ENCODE results near the gene CEND1.
A peak's percentile ranks its signal among the peaks of the same experiment; 100 is the strongest.

Gene CEND1

GRCh38 chr11:777288-778255, 12.3 kb downstream of the CEND1 start, which contains the start of gene GATD1:
GATD1 (minus strand) TSS chr11:777487; CDS start chr11:777462, 25 bp downstream.
- peak; percentile 87 for DNase-seq

DNA sequence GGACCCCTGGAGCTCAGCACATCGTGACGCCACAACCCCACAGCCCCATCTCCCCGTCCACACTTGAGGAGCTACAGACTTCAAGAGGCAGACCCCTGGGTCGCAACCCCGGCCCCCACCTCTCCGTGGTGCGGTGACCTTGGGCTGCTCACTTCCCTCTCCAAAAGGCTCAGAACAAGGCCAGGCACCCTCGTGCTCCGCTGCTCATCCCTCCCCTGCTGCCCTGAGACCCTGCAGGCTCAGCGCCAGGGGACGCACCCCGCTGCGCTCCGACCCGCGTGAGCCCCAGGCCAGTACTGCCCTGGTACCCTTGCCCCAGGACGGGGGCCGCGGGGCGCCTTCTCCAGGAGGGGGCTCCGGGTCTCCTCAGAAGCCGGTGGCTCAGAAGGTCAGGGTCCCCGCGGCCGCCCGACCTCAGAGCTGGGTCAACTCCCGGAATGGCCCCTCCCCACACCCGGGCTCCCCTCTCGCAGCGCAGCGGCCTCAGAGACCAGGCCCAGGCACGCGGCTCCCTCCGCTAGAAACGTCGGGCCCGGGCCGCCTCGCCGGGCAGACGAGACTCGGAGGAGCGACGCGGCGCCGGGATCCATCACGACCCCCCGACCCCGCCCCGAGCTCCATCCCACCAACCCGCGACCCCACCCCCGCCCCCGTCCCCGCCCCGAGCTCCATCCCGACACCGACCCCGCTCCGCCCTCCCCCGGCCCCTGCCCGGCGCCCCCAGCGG, 13.2 kb downstream of the CEND1 start:
- DNase-seq: peak; percentile 57

GRCh38 chr11:776263-776560, 13.7 kb downstream of the CEND1 start:
- no peak for DNase-seq

GRCh38 chr11:774873-775592, 14.9 kb downstream of the CEND1 start:
- DNase-seq: no peak

GRCh38 chr11:773830-774229, 16.1 kb downstream of the CEND1 start:
- DNase-seq: no peak

DNA sequence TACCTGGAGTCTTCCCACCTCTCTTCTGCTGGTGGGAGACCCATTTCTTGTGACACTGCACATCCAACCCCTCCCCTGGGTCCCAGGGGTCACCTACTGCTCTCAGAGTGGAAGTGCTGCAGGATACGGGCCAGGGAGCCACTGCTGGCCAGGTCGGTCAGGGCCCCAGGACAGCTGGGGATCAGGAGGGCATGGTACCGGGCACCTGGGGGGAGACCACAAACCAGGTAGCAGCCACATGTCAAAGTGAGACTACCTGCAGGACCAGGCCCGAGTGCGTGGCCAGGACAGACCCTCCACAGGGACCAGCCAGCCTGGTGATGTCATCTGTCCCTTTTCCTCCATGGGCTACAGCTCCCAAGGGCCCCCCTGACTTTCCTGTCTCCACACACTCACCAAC, 16.5 kb downstream of the CEND1 start:
- DNase-seq: no peak

GRCh38 chr11:772429-773390, 17.2 kb downstream of the CEND1 start:
- DNase-seq: no peak

- no peak for DNase-seq
Measured at GRCh38 chr11:771617-772204, 18.2 kb downstream of the CEND1 start.

DNA sequence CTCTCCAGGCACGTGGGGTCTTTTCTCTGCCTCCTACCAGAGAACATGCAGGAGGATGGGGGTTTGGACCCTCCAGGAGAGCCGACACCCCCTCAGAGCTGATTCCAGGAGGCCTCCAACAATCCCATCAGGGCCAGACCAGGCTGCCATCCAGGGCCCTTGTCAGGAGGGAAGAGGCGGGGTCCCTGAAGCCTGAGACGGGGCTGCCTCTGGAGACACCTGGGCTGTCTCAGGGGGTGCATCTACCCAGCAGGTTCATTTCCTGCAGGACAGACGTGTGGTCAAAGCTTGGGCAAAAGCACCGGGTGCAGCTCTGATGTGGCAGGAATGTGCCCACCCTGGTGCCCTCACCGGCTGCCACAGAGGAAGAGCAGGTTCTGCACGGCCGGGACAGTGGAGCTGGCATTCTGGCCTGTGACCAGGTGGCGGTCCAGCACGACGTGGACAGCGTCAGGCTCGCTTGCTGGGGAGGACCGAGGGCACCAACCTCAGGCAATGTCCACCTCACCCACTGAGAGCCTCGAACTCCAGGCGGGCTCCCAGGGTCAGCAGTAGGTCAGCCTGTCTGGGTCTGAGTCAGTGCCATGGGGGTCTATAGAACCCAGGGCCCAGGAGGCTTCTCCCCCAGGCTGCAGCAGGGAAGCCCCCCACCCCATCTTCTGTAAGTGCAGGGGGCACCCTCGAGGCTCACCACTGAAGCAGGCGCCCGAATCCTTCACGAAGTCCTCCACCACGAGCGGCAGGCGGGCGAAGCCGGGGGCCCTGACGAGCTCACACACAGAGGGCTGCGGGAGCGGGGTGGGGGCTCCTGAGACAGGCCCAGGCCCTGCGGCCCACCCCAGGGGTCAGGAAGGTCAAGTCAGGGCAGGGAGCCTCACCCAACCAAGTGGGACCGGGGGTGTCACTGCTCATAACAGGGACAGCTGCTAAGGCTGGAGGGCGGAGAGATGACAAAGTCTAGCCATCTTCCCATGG, 19.0 kb downstream of the CEND1 start:
- DNase-seq: no peak

DNA sequence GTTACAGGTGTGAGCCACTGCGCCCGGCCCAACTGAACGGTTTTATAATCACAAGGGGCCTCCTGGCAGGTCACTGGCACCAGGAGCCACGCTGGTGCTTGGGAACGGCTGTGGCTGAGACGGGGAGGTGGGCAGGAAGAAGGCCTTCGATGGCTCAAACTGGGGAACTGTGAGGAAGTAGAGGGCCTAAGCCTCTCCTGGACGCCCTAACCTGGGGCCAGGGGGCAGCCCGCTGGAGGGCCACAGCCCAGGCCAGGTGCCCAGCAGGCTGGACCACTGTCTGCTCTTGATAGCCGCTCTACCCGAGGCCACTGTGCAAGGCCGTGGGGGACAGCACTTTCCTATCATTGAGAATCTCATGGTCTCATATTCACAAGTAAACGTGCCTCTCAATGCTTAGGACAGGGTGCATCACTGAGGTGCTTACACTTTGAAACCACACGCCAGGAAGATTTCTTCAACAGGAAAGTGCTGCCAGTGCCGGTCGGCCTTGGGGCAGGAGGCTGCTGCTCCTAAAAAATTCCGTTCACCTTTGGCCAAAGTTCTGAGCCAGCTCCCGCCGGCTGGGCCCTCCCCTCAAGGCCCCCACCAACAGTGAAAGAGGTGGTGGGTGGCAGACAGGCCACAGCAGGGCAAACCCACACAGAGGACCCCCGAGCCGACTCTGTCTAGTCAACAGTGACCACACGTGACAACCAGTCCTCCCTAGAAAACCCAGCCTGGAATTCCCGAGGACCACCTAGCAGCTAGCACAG, 19.8 kb downstream of the CEND1 start:
- DNase-seq: no peak

DNA sequence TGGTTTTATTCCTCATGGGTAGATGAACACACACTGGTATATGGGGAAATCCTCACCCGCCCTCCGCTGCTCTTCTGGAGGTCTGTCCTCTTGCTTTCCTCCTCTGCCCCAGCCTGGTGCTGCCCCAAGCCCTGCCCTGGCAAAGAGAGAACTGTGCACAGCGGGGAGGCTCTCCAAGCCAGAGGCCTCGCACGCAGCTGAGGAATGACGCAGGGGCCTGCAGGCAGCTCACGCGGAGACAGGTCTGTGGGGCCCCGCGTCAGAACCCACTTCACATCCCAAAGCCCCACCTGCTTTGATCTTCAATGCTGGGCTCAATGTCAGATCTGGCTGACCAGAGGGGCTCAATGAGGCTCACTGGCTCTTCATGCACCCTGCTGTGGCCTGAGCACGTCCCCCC, 22.7 kb downstream of the CEND1 start:
- DNase-seq: no peak

DNA sequence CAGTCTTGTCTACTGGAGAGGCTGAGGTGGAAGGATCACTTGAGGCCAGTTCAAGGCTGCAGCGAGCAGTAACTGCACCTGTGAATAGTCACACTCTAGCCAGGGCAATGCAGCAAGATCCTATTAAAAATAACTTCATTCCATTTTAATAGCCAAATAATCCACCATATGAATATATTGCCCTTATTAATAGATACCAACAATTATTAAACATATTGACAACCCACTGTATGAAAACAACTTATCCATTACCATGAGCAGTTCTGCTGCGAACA, 23.0 kb downstream of the CEND1 start:
- no peak for DNase-seq

DNA sequence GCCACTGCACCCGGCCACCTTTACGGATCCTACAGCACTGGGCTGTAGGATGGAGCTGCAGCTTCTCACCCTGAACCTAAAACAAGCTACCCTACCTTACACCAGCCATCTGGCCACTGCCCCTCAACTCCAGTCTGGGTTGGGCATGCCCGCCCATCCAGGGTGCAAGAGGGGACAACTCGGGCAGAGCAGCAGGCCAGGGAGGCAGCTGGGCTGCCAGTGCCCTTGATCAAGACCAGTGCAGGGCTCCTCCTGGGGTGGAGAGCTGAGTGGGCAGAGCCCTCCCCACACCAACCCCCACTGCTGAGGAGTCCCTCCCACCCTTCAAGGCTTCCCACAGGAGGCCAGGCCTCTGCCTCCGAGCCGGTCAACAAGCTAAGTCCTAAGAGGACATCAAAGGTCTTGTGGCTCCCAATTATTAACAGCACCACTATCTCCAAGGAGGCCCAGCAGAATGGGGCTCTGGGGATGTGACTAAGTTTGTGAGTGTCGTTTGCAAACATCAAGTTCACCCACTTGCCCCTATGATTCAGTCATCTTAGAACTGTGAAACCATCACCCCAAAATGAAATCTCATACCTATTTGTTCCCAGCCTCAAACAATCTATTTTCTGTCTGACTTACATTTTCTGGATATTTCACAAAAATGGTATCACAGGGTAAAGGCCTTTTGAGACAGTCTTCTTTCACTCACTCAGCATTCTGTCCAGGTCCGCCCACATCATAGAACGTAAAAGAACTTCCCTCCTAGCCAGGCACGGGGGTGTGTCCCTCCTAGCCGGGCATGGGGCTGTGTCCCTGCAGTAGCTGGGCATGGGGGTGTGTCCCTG, 23.6 kb downstream of the CEND1 start:
- no peak for DNase-seq

DNA sequence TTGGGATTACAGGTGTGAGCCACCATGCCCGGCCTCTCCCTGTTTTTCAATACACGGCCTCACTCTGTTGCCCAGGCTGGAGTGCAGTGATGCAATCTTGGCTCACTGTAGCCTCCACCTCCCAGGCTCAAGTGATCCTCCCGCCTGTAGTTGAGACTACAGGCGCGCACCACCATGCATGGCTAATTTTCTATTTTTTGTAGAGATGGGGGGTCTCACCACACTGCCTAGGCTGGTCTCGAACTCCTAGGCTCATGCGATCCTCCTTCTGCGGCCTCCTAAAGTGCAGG, 24.1 kb downstream of the CEND1 start:
- DNase-seq: no peak

DNA sequence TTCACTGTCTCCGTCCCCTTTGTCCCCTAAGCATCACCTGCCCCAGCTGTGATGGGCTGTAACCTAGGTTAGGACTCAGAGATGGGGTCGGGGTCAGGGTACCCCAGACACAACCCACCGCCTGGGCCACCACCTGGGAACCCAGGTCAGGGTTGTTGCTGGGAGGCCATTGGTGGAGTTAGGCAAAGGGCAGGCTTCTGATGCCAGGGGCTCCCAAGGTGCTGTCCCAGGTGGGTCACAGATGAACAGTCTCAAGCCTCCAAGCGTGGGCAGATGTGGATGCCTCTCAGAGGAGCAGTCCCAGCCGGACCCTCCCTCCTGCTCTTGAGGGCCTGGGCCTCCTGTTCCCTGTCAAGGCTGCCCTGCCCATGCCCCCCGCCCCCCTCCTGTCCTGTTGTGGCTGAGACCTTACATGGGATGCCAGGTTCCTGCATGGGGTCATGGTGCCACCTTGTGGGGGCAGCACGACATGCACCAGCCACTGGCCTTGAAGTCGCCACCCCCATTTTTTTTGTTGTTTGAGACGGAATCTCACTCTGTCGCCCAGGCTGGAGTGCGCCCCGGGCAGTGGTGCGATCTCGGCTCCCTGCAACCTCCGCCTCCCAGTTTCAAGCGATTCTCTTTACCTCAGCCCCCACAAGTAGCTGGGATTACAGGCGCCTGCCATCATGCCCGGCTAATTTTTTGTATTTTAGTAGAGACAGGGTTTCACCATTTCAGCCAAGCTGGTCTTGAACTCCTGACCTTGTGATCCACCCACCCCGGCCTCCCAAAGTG, 24.7 kb downstream of the CEND1 start:
- peak; percentile 57 for DNase-seq

DNA sequence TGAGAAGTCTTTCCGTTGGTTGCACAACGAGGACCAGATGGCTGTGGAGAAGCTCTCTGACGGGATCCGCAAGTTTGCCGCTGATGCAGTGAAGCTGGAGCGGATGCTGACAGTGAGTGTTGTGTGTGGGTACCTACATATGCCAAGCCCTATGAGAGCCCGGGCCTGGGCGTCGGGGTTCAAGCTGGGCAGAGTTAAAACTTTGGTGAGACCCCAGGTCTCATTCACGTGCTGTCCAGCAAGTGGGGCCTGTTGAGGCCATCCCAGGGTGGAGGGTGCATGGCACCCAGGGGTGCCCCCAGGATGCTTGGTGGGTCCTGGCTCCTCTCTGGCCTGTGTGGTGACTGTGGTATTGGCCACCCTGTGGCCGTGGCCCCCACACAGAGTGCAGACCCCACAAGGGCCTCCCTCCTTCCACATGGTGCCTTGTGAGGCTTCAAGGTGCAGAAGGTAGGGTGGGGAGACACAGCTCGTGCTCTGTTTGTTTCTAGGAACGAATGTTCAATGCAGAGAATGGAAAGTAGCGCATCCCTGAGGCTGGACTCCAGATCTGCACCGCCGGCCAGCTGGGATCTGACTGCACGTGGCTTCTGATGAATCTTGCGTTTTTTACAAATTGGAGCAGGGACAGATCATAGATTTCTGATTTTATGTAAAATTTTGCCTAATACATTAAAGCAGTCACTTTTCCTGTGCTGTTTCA, 25.4 kb downstream of the CEND1 start:
- no peak for DNase-seq

- no peak for DNase-seq
Measured at GRCh38 chr11:763549-764321, 26.2 kb downstream of the CEND1 start.
